ENCODE measurements around the gene CYB5D1. TPM values are rescaled to one million over a fixed set of nuclear protein-coding genes. Genes with fewer than 3 reads are reported as not detected.

The CYB5D1 gene
- total RNA-seq, 4 donors from 2014 or later: 7.0 to 14.1 (median 9.1) TPM

GRCh38 chr17:7894866-7895265 lies 37.1 kb downstream of the CYB5D1 start:
- DNase-seq (ENCODE audit: low spot score in 2 of 2): peak in 1 of 2 donors; percentile 74
- intact Hi-C loops (cut with DNase I; ENCODE audit: low total_unique reads): loop anchor here (5.0 kb wide), 1 partner anchor 33 kb away; no protein-coding TSS in a partner anchor
- H3K4me3 ChIP-seq (ENCODE audit: low read depth, poor library complexity, severe bottlenecking): no peak overlapping the region
- 89 to 90% methylated on average over 8 of the region's 8 CpGs for whole genome bisulfite sequencing, 2 donors
- TF ChIP-seq POLR2A (IDR thresholded peaks at IDR 0.05) (no peak), CTCF (IDR thresholded peaks at IDR 0.05) (no peak)

- H3K4me3 ChIP-seq (ENCODE audit: low read depth, poor library complexity, severe bottlenecking): no peak overlapping the region
- DNase-seq (ENCODE audit: low spot score in 2 of 2): peak in 1 of 2 donors; percentile 60
- no peak for TF ChIP-seq POLR2A (IDR thresholded peaks at IDR 0.05)
- TF ChIP-seq CTCF (IDR thresholded peaks at IDR 0.05): no peak
- WGBS, 2 donors: 85 to 86% methylated on average over 13 of the region's 13 CpGs
- intact Hi-C loops (cut with DNase I; ENCODE audit: low total_unique reads): loop anchor here (5.0 kb wide), 1 partner anchor 35 kb away; no protein-coding TSS in a partner anchor
Observed at GRCh38 chr17:7897090-7897489, 39.3 kb downstream of the CYB5D1 start.

GRCh38 chr17:7897773-7898172 lies 40.0 kb downstream of the CYB5D1 start:
- TF ChIP-seq CTCF (IDR thresholded peaks at IDR 0.05) (no peak), POLR2A (IDR thresholded peaks at IDR 0.05) (no peak)
- no peak overlapping the region for H3K4me3 ChIP-seq (ENCODE audit: low read depth, poor library complexity, severe bottlenecking)
- intact Hi-C loops (cut with DNase I; ENCODE audit: low total_unique reads): loop anchor here (5.0 kb wide), 1 partner anchor 35 kb away; no protein-coding TSS in a partner anchor
- 46 to 50% methylated on average over 6 of the region's 6 CpGs for WGBS, 2 donors
- DNase-seq (ENCODE audit: low spot score in 2 of 2): peak in 1 of 2 donors; percentile 67

GRCh38 chr17:7903154-7904103 lies 45.6 kb downstream of the CYB5D1 start:
- intact Hi-C loops (cut with DNase I; ENCODE audit: low total_unique reads): no loop called here

GRCh38 chr17:7909089-7909488 lies 51.3 kb downstream of the CYB5D1 start:
- no peak for DNase-seq (ENCODE audit: low spot score in 2 of 2)

More at GRCh38 chr17:7903154-7904103, 45.6 kb downstream of the CYB5D1 start:
- WGBS, 2 donors: 76 to 80% methylated on average over 22 of the region's 22 CpGs
- no peak for DNase-seq (ENCODE audit: low spot score in 2 of 2)
- TF ChIP-seq POLR2A (IDR thresholded peaks at IDR 0.05) (no peak), CTCF (IDR thresholded peaks at IDR 0.05) (no peak)
- H3K4me3 ChIP-seq (ENCODE audit: low read depth, poor library complexity, severe bottlenecking): no peak overlapping the region

More at GRCh38 chr17:7909089-7909488, 51.3 kb downstream of the CYB5D1 start:
- intact Hi-C loops (cut with DNase I; ENCODE audit: low total_unique reads): no loop called here
- TF ChIP-seq CTCF (IDR thresholded peaks at IDR 0.05) (no peak), POLR2A (IDR thresholded peaks at IDR 0.05) (no peak)
- WGBS, 2 donors: 86 to 92% methylated on average over 29 of the region's 29 CpGs
- no peak overlapping the region for H3K4me3 ChIP-seq (ENCODE audit: low read depth, poor library complexity, severe bottlenecking)
